Measurements from ENCODE around the gene GFM1. TPM values are rescaled to one million over a fixed set of nuclear protein-coding genes. Genes with fewer than 3 reads are reported as not detected.

GFM1 gene
- total and polyA plus RNA-seq, 4 donors = 12.4 to 42.3 (median 26.6) TPM

DNA sequence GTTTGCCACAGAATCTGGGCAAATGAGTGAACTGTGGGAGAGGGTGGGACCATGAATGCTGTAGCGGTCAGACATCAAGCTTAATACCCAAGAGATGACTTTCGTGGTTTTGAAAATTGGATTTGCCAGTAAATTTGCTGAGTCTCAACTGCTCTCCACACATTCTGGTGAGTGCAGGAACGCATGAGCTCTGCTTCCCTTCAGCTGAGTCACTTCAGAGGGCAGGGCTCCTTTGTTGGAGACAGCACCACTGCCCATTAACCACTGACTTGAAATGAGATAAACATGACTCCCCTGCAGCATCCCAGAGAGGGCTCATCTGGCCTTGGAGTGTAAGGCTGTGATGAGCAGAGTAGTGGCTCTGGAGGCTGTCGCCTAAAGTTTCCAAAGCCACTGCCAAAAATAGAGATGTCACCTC lies 65.3 kb downstream of the GFM1 start:
- Histone ChIP-seq H3K9me3 (ENCODE audit: control insufficient read depth, low read length) (no peaks in the 10 kb centered on the region), H3K27me3 (ENCODE audit: control insufficient read depth in 1 of 2, insufficient read depth in 2 of 2, low read length in 1 of 2) (no peaks in the 10 kb centered on the region), H3K4me3 (ENCODE audit: low read length in 2 of 2) (no peak overlapping the region), H3K36me3 (ENCODE audit: control insufficient read depth in 1 of 2, insufficient read depth in 2 of 2, low read length in 1 of 2) (peaks cover 2% of the 10 kb centered on the region in 2 donors), H3K4me1 (ENCODE audit: control insufficient read depth in 1 of 2, insufficient read depth in 2 of 2, low read length in 2 of 2) (peaks cover 0 to 3% of the 10 kb centered on the region in 2 donors), H3K27ac (ENCODE audit: low read depth in 1 of 2, low read length in 2 of 2) (no peak overlapping the region)
- WGBS, 2 donors = 71 to 76% methylated on average over 4 of the region's 4 CpGs
- ATAC-seq (ENCODE audit: low FRiP score) = peak; percentile 59
- intact Hi-C loops (cut with DNase I) = no loop called here
- peak in 1 of 2 donors; percentile 78 for DNase-seq

DNA sequence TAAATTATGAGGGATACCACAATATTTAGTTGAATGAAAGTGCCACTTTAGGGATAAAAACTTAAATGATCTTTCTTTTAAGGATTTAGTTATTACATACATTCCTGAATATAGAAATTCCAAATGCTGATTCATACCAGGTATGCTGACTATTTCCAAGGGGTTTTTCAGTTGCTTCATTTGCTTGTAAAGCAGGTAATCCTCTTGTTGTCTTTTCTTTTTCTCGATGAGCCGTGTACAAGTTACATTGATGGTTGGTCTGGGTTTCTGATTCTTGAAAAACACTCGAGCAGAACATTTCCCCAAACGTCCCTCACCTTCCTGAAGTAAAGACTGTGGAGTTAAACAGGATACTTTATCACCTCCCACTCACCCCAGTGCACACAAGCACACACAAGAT lies 66.3 kb downstream of the GFM1 start:
- intact Hi-C loops (cut with DNase I) = no loop called here
- Histone ChIP-seq H3K36me3 (ENCODE audit: control insufficient read depth in 1 of 2, insufficient read depth in 2 of 2, low read length in 1 of 2) (peaks cover 2% of the 10 kb centered on the region in 2 donors), H3K27me3 (ENCODE audit: control insufficient read depth in 1 of 2, insufficient read depth in 2 of 2, low read length in 1 of 2) (no peaks in the 10 kb centered on the region), H3K9me3 (ENCODE audit: control insufficient read depth, low read length) (no peaks in the 10 kb centered on the region), H3K27ac (ENCODE audit: low read depth in 1 of 2, low read length in 2 of 2) (no peak overlapping the region), H3K4me3 (ENCODE audit: low read length in 2 of 2) (no peak overlapping the region), H3K4me1 (ENCODE audit: control insufficient read depth in 1 of 2, insufficient read depth in 2 of 2, low read length in 2 of 2) (peaks cover 0 to 3% of the 10 kb centered on the region in 2 donors)
- DNase-seq = no peak
- no peak for ATAC-seq (ENCODE audit: low FRiP score)
- 91 to 93% methylated on average over 4 of the region's 4 CpGs for WGBS, 2 donors

DNA sequence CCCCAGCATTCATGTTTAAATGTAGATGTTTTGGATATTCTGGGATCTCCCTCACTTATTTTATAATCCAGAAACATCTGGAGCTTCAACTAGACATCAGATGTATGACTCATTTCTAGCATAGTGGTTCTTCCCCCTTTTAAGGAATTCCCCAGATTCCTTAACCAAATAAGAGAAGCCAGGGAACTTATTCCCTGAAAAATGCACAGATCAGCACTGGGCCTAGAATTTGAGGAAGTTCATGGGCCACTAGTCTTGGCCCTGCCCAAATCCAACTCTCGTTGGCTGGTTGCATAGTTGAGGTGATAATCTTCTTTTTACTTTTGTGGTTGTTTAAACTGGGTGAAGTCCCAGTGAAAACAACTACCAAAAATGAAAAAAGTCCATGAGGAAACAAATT lies 67.6 kb downstream of the GFM1 start:
- ATAC-seq (ENCODE audit: low FRiP score) = peak; percentile 47
- Histone ChIP-seq H3K4me1 (ENCODE audit: control insufficient read depth in 1 of 2, insufficient read depth in 2 of 2, low read length in 2 of 2) (peaks cover 0 to 3% of the 10 kb centered on the region in 2 donors), H3K27me3 (ENCODE audit: control insufficient read depth in 1 of 2, insufficient read depth in 2 of 2, low read length in 1 of 2) (no peaks in the 10 kb centered on the region), H3K4me3 (ENCODE audit: low read length in 2 of 2) (no peak overlapping the region), H3K27ac (ENCODE audit: low read depth in 1 of 2, low read length in 2 of 2) (no peak overlapping the region), H3K9me3 (ENCODE audit: control insufficient read depth, low read length) (no peaks in the 10 kb centered on the region), H3K36me3 (ENCODE audit: control insufficient read depth in 1 of 2, insufficient read depth in 2 of 2, low read length in 1 of 2) (peaks cover 2% of the 10 kb centered on the region in 2 donors)
- DNase-seq = no peak
- intact Hi-C loops (cut with DNase I) = no loop called here
- WGBS, 2 donors = 3 to 4% methylated on average over 1 of the region's 1 CpG

GRCh38 chr3:158712443-158712842 lies 68.1 kb downstream of the GFM1 start:
- intact Hi-C loops (cut with DNase I) = no loop called here
- Histone ChIP-seq H3K27me3 (ENCODE audit: control insufficient read depth in 1 of 2, insufficient read depth in 2 of 2, low read length in 1 of 2) (no peaks in the 10 kb centered on the region), H3K4me3 (ENCODE audit: low read length in 2 of 2) (no peak overlapping the region), H3K36me3 (ENCODE audit: control insufficient read depth in 1 of 2, insufficient read depth in 2 of 2, low read length in 1 of 2) (peaks cover 2% of the 10 kb centered on the region in 2 donors), H3K4me1 (ENCODE audit: control insufficient read depth in 1 of 2, insufficient read depth in 2 of 2, low read length in 2 of 2) (peaks cover 0 to 3% of the 10 kb centered on the region in 2 donors), H3K27ac (ENCODE audit: low read depth in 1 of 2, low read length in 2 of 2) (no peak overlapping the region), H3K9me3 (ENCODE audit: control insufficient read depth, low read length) (no peaks in the 10 kb centered on the region)
- 90 to 92% methylated on average over 1 of the region's 1 CpG for WGBS, 2 donors
- DNase-seq = no peak
- no peak for ATAC-seq (ENCODE audit: low FRiP score)

- H3K27ac ChIP-seq (ENCODE audit: low read depth in 1 of 2, low read length in 2 of 2) = no peak overlapping the region
- 16 to 33% methylated on average over 9 of the region's 9 CpGs for WGBS, 2 donors
- intact Hi-C loops (cut with DNase I) = no loop called here
- H3K27me3 ChIP-seq (ENCODE audit: control insufficient read depth in 1 of 2, insufficient read depth in 2 of 2, low read length in 1 of 2) = no peaks in the 10 kb centered on the region
- peaks cover 0 to 3% of the 10 kb centered on the region in 2 donors for H3K4me1 ChIP-seq (ENCODE audit: control insufficient read depth in 1 of 2, insufficient read depth in 2 of 2, low read length in 2 of 2)
- no peaks in the 10 kb centered on the region for H3K9me3 ChIP-seq (ENCODE audit: control insufficient read depth, low read length)
- no peak overlapping the region for H3K4me3 ChIP-seq (ENCODE audit: low read length in 2 of 2)
- DNase-seq (peak in 1 of 2 donors; percentile 81), ATAC-seq (ENCODE audit: low FRiP score) (peak; percentile 78)
- H3K36me3 ChIP-seq (ENCODE audit: control insufficient read depth in 1 of 2, insufficient read depth in 2 of 2, low read length in 1 of 2) = peaks cover under 1 to 2% of the 10 kb centered on the region in 2 donors
Observed at GRCh38 chr3:158713094-158713499, 68.8 kb downstream of the GFM1 start.

DNA sequence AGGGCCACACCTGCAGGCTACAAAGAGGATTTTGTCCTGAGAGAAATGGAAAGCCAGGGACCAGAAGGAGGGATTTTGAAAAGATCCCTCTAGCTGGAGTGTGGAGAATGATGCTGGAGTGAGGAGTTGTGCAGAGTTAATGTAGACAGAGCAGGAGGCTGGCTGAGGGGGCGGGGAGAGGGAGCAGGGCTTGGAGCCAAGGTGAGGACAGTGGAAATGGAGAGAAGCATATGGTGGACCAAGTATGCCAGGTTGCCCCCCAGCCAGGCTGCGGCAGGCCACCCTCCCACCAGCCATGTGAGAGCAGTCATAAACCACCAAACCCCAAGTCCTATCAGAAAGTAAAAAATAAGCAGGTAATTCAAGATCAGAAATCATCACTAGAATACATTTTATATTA lies 73.2 kb downstream of the GFM1 start:
- H3K4me1 ChIP-seq (ENCODE audit: control insufficient read depth in 1 of 2, insufficient read depth in 2 of 2, low read length in 2 of 2) = peaks cover 0 to 6% of the 10 kb centered on the region in 2 donors
- no peaks in the 10 kb centered on the region for H3K27me3 ChIP-seq (ENCODE audit: control insufficient read depth in 1 of 2, insufficient read depth in 2 of 2, low read length in 1 of 2)
- H3K4me3 ChIP-seq (ENCODE audit: low read length in 2 of 2) = no peak overlapping the region
- H3K9me3 ChIP-seq (ENCODE audit: control insufficient read depth, low read length) = no peaks in the 10 kb centered on the region
- ATAC-seq (ENCODE audit: low FRiP score) (no peak), DNase-seq (no peak)
- H3K27ac ChIP-seq (ENCODE audit: low read depth in 1 of 2, low read length in 2 of 2) = no peak overlapping the region
- H3K36me3 ChIP-seq (ENCODE audit: control insufficient read depth in 1 of 2, insufficient read depth in 2 of 2, low read length in 1 of 2) = no peaks in the 10 kb centered on the region
- 94 to 100% methylated on average over 2 of the region's 2 CpGs for WGBS, 2 donors
- intact Hi-C loops (cut with DNase I) = no loop called here

DNA sequence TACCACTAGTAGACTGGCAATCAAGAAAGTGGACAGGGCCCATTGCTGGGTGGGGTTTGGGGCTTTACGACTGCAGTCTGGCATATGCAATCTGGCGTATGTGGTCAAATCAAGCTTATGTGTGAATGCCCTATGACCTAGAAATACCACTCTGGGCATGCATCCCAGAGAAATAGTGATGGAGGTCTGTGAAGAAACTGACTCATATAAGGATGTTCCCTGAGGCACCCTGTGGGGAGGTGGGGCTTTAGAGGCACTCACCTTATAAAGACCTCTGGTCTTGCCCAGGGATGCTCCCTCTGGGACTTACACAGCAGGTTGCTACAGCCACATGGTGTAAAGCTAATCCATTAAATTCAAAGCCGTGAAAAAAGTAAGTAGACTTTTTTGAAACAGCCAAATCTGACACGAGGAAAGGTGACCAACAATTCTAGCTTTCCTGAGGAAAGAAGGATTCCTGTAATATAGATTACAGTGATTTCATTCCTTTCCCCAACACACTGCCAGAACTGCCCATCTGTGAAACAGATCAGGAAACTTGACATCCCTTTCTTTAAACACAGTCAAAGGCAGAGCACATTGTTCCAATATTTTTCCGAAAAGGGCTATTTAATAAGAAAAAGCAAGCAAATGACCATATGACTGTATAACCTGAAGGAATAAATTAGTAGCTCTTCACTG lies 74.3 kb downstream of the GFM1 start:
- DNase-seq (no peak), ATAC-seq (ENCODE audit: low FRiP score) (no peak)
- Histone ChIP-seq H3K9me3 (ENCODE audit: control insufficient read depth, low read length) (no peaks in the 10 kb centered on the region), H3K4me3 (ENCODE audit: low read length in 2 of 2) (no peak overlapping the region), H3K4me1 (ENCODE audit: control insufficient read depth in 1 of 2, insufficient read depth in 2 of 2, low read length in 2 of 2) (peaks cover 0 to 11% of the 10 kb centered on the region in 2 donors), H3K27me3 (ENCODE audit: control insufficient read depth in 1 of 2, insufficient read depth in 2 of 2, low read length in 1 of 2) (no peaks in the 10 kb centered on the region), H3K36me3 (ENCODE audit: control insufficient read depth in 1 of 2, insufficient read depth in 2 of 2, low read length in 1 of 2) (no peaks in the 10 kb centered on the region), H3K27ac (ENCODE audit: low read depth in 1 of 2, low read length in 2 of 2) (no peak overlapping the region)
- intact Hi-C loops (cut with DNase I) = no loop called here
- WGBS, 2 donors = 77 to 80% methylated on average over 5 of the region's 5 CpGs

DNA sequence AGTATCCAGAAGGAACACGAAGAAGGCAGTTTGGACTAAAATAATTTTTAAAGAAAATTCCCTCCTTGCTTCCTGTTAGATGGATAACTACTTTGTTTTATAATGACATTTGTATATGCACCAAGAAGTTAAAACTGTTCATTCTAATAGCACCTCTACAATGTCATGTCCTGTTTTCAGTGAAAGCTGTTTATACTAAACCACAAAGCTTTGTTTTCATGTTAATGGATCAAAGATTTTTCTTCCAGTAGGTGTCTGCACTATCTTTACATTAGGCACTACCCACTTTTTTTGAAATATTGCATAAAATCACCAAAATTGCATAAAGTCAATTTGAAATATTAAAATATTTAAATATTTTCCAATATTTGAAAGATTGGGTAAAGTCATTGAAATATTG lies 77.8 kb downstream of the GFM1 start:
- no peaks in the 10 kb centered on the region for H3K9me3 ChIP-seq (ENCODE audit: control insufficient read depth, low read length)
- no peak overlapping the region for H3K27ac ChIP-seq (ENCODE audit: low read depth in 1 of 2, low read length in 2 of 2)
- DNase-seq (no peak), ATAC-seq (ENCODE audit: low FRiP score) (no peak)
- H3K4me3 ChIP-seq (ENCODE audit: low read length in 2 of 2) = no peak overlapping the region
- intact Hi-C loops (cut with DNase I) = no loop called here
- H3K27me3 ChIP-seq (ENCODE audit: control insufficient read depth in 1 of 2, insufficient read depth in 2 of 2, low read length in 1 of 2) = no peaks in the 10 kb centered on the region
- H3K4me1 ChIP-seq (ENCODE audit: control insufficient read depth in 1 of 2, insufficient read depth in 2 of 2, low read length in 2 of 2) = peaks cover 4 to 11% of the 10 kb centered on the region in 2 donors
- 78 to 93% methylated on average over 1 of the region's 1 CpG for whole genome bisulfite sequencing, 2 donors
- no peaks in the 10 kb centered on the region for H3K36me3 ChIP-seq (ENCODE audit: control insufficient read depth in 1 of 2, insufficient read depth in 2 of 2, low read length in 1 of 2)

DNA sequence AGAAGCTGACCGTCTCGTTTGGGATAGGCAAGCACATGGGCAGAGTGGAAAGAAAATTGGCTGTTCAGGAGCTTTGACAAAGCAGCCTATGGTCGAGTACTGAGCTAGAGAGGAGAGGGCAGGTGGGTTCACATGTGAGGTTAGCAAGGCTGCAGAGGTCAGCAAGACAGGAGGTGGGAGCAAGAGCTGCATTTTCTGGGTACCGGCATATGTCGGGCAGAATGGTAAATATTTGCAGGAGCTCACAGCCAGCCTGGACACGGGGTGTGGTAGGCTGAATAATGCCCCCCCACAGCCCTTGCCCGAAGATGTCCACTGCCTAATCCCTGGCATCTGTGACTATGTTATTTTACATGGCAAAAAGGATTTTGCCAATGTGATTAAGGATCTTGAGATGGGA lies 79.7 kb downstream of the GFM1 start:
- no peak overlapping the region for H3K4me3 ChIP-seq (ENCODE audit: low read length in 2 of 2)
- no peaks in the 10 kb centered on the region for H3K9me3 ChIP-seq (ENCODE audit: control insufficient read depth, low read length)
- no peak for DNase-seq
- no peak for ATAC-seq (ENCODE audit: low FRiP score)
- intact Hi-C loops (cut with DNase I) = no loop called here
- no peaks in the 10 kb centered on the region for H3K36me3 ChIP-seq (ENCODE audit: control insufficient read depth in 1 of 2, insufficient read depth in 2 of 2, low read length in 1 of 2)
- H3K27me3 ChIP-seq (ENCODE audit: control insufficient read depth in 1 of 2, insufficient read depth in 2 of 2, low read length in 1 of 2) = no peaks in the 10 kb centered on the region
- H3K27ac ChIP-seq (ENCODE audit: low read depth in 1 of 2, low read length in 2 of 2) = peak overlapping the region in 1 of 2 donors; percentile 10
- peaks cover 4 to 6% of the 10 kb centered on the region in 2 donors for H3K4me1 ChIP-seq (ENCODE audit: control insufficient read depth in 1 of 2, insufficient read depth in 2 of 2, low read length in 2 of 2)
- 90 to 92% methylated on average over 7 of the region's 7 CpGs for WGBS, 2 donors
